OCI-M2 (cell line): Measurements from ENCODE around the gene PMEPA1.

ENCODE experiments used
- DNase-seq: peaks from one replicate; lab custom pipeline; 2025; ENCODE audit not compliant: unreplicated experiment; lab: John Stamatoyannopoulos, UW

The PMEPA1 gene

DNA sequence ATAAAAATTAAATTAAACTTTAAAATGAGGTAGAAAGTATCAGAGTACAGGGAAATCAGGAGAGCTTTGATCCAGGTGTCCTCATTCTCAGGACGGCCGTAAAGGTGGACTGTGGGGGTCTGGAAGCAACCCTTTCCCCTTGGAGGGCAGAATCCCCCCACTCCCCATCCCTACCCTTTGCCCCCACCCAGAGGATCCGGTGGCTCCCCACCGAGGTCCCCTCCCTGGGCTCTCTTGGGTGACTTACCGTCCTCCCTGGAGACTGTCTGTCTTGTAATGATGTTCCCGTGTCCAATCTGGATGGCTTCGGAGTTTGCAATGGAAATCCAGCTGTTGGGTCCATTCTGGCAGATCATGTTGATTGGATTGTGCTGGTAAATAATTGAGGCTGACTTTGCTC is 96.9 kb downstream of the PMEPA1 start:
- DNase-seq: no peak

DNA sequence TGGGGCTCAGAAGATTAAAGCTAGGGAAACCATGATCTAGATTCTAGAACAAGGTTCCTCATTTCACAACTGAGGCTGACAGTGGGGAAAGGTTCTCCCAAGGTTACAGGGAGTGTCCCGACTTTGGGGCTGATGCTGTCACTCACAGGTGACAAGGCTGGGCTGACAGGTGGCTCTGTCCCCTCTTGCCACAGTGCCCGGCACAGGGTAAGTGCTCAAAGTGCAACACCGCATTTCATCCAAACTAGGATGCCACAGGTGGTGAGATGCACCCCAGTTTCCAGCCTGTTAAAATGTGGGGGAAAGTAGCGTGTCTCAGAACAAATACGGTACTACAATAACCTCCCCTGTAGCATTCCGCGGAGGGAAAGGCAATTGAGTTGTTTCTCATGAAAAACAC is 97.4 kb downstream of the PMEPA1 start:
- no peak for DNase-seq

- no peak for DNase-seq
Measured at GRCh38 chr20:57611586-57612311, 98.1 kb downstream of the PMEPA1 start.

DNA sequence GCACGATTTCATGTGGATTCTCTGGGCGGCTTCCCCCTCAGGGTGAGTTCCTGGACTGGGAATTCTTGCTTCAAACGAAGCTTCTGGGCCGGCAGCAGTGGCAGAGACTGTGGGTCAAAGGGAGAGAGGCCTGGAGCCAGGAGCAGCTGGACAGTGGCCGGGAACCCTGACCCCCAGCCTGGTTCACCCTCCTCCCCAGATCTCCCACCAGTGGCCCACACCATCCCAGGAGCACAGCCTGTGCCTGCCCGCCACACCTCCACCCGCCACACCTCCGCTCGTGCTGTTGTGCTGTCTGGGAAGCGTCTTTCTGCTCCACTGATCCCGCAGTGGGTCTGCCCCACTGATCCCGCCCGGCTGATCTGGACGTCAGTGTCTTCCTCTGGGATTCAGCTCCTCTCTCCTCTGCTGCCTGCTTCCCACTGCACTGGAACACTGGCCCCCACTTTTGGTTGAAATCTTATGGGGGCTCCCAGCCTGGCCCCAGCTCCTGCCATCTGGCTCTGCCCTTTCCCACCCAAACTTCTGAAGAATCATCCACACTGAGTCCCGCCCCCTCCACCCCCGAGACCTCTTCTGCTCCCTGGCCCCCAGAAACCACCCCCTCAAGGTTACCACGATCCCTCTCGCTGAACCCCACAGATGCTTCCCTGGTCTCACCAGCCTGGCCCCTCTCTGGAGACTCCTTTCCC is 99.4 kb downstream of the PMEPA1 start:
- no peak for DNase-seq

GRCh38 chr20:57609842-57610167 is 100.0 kb downstream of the PMEPA1 start:
- no peak for DNase-seq

DNA sequence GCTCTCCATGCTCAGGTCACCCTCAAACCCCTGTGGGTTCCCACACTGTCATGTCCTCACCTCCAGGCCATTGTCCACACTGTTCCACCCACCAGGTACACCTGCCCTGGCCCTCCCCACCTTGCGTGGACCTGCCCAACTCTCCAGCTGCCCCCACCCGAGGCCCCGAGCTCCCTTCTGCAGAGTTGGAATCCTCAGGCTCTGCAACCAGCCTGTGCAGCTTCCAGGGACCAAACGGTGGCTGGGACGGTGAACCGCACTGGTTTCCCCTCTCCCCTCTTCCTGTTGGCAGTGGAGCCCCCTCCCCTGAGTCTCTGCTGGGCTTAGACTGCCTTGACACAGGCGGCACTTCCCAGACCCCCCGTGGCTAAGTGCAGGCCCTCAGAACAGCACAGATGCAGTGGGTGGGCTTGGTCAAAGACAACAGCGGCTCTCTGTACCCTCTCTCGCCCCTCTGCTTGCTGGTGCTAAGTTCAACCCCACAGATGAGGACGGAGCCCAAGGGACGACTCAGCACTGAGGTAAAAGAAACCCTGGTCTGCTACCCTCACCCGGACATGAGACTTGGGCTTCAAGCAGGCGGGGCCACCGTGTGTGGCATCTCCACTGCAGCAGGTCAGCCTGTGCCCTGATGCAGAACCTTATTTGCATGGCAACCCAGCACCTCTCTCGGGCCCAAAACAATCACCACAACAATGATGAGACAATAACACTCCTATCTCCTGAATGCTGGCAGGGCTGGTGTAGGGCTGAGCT is 100.6 kb downstream of the PMEPA1 start:
- DNase-seq: no peak

DNA sequence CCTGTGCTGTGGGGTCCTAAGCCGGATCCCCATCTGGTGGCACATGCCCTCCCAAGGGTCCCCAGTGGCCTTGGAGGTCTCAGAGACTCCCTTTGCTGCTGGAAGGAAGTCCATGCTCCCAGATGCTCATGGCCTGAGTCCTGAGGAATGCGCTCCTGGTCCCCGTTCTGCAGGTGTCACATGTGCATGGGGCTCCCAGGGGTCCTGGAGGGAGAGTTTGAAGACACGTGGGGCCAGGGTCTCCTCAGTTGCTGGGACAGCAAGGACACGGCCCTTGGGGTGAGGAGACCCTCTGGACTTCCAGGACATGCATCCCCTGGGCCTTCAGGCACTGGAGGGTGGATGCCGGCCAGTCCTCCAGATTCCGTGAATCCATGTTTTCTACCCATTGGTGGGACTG is 101.3 kb downstream of the PMEPA1 start:
- no peak for DNase-seq

- no peak for DNase-seq
Measured at GRCh38 chr20:57605878-57606277, 103.9 kb downstream of the PMEPA1 start.

DNA sequence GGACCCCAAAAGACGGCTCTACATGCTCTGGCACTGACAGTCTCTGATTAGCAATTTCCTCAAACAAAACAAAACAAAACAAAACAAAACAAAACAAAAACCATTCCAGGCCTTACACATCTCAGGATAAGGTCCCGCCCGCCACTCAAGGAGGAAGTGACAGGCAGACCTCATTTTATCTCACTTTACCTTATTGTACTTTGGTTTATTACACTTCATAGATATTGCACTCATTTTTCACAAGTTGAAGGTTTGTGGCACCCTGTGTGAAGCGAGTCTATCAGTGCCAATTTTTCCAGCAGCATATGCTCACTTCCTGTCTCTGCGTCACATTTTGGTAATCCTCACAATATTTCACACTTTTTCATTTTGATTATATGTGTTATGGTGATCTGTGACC is 104.8 kb downstream of the PMEPA1 start:
- no peak for DNase-seq

- DNase-seq: no peak
Measured at GRCh38 chr20:57603120-57603519, 106.7 kb downstream of the PMEPA1 start.

- no peak for DNase-seq
Measured at GRCh38 chr20:57601737-57602136, 108.1 kb downstream of the PMEPA1 start.

- DNase-seq: no peak
Measured at GRCh38 chr20:57601211-57601570, 108.6 kb downstream of the PMEPA1 start.

DNA sequence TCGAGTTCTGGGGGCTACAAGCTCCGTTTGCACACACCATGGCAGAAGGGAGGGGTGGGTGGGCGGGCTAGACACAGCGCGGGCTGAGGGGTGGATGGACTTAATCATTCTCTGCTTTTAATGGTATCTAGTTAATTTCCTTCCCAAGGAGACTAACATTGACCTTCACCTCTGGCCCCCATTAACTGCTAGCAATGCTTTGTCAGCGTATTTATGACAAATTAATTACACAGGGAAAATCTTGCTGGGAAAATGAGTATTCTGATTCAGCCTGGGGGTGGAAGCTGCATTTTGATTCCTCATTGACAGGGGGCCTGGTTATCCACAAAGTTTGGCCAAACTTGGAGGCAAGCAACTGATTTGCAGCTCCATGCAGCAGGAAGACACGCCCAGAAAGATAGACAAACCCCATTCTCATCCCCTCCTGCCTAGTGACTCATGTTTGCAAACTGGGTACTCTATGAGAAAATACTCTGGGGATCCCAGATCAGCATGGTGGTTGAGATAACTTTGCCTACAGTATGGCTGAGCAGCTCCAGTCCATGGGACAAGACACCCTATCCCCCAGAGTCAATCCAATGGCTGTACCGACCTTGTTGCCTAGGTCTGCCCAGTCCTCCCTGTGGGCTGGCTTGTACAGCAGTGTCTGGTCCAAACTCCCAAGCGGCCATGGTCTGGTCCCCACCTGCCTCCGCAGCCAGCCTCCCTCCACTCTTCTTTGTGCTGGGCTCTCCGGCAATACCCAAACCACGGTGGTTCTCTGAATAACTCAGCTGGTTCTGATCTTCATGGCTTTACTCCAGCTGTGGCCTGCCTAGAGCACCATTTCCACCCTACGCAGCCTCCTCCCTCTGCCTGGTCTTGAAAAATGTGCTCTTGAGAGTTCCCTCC is 109.2 kb downstream of the PMEPA1 start:
- DNase-seq: no peak

DNA sequence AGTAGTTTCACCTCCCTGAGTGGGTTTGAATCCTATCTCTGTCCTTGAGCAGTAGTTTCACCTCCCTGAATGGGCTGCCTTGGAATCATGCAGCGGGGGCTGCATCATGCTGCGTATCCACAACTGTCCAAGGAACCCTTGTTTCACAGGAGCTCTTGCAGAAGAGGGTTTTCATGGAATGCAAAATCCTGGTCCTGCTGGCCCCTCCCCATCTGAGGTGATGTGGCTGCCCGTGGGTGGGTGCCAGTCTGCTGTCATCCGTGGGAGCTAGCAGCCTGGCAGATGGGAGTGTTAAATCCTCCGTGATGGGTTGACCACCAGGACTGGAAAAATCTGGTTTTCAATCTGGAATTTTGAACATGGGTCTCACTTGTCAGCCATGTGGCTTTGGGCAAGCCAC is 111.3 kb downstream of the PMEPA1 start:
- no peak for DNase-seq
